NB4 (cell line): ENCODE data around the gene ABCA4.

ENCODE experiments used
- MAX ChIP-seq: IDR thresholded peaks from 2 replicates; pipeline ENCODE4 v1.6.1; 2011; ENCODE audit warnings: low read depth, low read length
- MYC ChIP-seq: IDR thresholded peaks from 2 replicates; pipeline ENCODE4 v1.6.1; 2011; ENCODE audit warnings: low read depth, low read length
- POLR2A ChIP-seq: IDR thresholded peaks from 2 replicates; pipeline ENCODE4 v1.6.1; 2011; ENCODE audit warnings: mild to moderate bottlenecking; ENCODE audit not compliant: insufficient read length; ENCODE audit errors: extremely low read depth
- TF ChIP-seq, protein P1 (sequence below): IDR thresholded peaks from one replicate; pipeline ENCODE4 v1.5.1; 2012; ENCODE audit warnings: low read depth, low read length

- TF ChIP-seq, protein P1, sequence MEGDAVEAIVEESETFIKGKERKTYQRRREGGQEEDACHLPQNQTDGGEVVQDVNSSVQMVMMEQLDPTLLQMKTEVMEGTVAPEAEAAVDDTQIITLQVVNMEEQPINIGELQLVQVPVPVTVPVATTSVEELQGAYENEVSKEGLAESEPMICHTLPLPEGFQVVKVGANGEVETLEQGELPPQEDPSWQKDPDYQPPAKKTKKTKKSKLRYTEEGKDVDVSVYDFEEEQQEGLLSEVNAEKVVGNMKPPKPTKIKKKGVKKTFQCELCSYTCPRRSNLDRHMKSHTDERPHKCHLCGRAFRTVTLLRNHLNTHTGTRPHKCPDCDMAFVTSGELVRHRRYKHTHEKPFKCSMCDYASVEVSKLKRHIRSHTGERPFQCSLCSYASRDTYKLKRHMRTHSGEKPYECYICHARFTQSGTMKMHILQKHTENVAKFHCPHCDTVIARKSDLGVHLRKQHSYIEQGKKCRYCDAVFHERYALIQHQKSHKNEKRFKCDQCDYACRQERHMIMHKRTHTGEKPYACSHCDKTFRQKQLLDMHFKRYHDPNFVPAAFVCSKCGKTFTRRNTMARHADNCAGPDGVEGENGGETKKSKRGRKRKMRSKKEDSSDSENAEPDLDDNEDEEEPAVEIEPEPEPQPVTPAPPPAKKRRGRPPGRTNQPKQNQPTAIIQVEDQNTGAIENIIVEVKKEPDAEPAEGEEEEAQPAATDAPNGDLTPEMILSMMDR, result no peak
- TF ChIP-seq POLR2A, result no peak
- no peak for TF ChIP-seq MAX
- TF ChIP-seq MYC, result no peak
These were observed 60.2 kb downstream of the ABCA4 start for GRCh38 chr1:94060720-94061119.
